T-cell (primary cell): ENCODE results near the gene CASK. TPM values are rescaled to one million over a fixed set of nuclear protein-coding genes. Genes with fewer than 3 reads are reported as not detected.

Experiments used
- ATAC-seq, 4 experiments: fragments of 200-7000 bp in 3 of 4; fragments of 150-1000 bp in 1 of 4; cut with Tn5 transposase; replicated peaks in 1 of 4; 1 replicate in 3 of 4; 2 replicates in 1 of 4; pipeline ENCODE4 v1.10.0; 2021; ENCODE audit warnings: moderate library complexity in 3 of 4, mild to moderate bottlenecking in 2 of 4, moderate number of reproducible peaks in 1 of 4
- CTCF ChIA-PET, 2 donors: fragments of 300-600 bp; sonication (Branson Sonifier 250); formaldehyde crosslinking; loops; one replicate each; lab custom pipeline; 2022; ENCODE audit warnings: antibody characterized with exemption in 2 of 2; lab: Charles Lee
- POLR2A ChIA-PET, 2 donors: fragments of 300-600 bp; sonication (Branson Sonifier 250); formaldehyde crosslinking; loops; one replicate each; lab custom pipeline; 2022; ENCODE audit warnings: antibody characterized with exemption in 2 of 2; lab: Charles Lee
- DNase-seq, 35 experiments: peaks; one replicate each; pipeline versions ENCODE4 v3.0.0 to v3.0.0-alpha.2; 2013 to 2023
- H3K27ac ChIP-seq: one replicate; pipeline ENCODE4 v1.5.1; 2013; ENCODE audit warnings: low read length
- H3K27me3 ChIP-seq, 2 experiments: replicated peaks in 1 of 2; 1 replicate in 1 of 2; 2 replicates in 1 of 2; pipeline versions ENCODE4 v1.6.1 to v1.7.0; 2013; ENCODE audit warnings: low read length in 1 of 2, mixed read lengths in 1 of 2; ENCODE audit not compliant: control insufficient read depth in 2 of 2, insufficient read depth in 2 of 2; ENCODE audit errors: extremely low read depth in 1 of 2
- H3K36me3 ChIP-seq, 2 donors: 1 replicate in 1 of 2; 2 replicates in 1 of 2; pipeline versions ENCODE4 v1.6.1 to v1.7.0; 2013; ENCODE audit warnings: low read length in 1 of 2; ENCODE audit not compliant: control insufficient read depth in 2 of 2, insufficient read depth in 1 of 2; ENCODE audit errors: extremely low read depth in 1 of 2
- H3K4me1 ChIP-seq, 2 experiments: 1 replicate in 1 of 2; 2 replicates in 1 of 2; pipeline versions ENCODE4 v1.6.1 to v1.7.0; 2013; ENCODE audit warnings: low read length in 2 of 2, mixed read lengths in 1 of 2; ENCODE audit not compliant: insufficient read depth in 2 of 2, control insufficient read depth in 1 of 2; ENCODE audit errors: extremely low read depth in 1 of 2
- H3K4me3 ChIP-seq, 2 donors: 1 replicate in 1 of 2; 2 replicates in 1 of 2; pipeline versions ENCODE4 v1.5.1 to v1.7.0; 2013; ENCODE audit warnings: mild to moderate bottlenecking in 2 of 2, low read length in 1 of 2, moderate library complexity in 1 of 2; ENCODE audit not compliant: control insufficient read depth in 1 of 2; ENCODE audit errors: extremely low read depth in 1 of 2
- H3K9me3 ChIP-seq: 2 replicates; pipeline ENCODE4 v1.7.0; 2013
- H3K27ac Mint-ChIP-seq, 2 donors: one replicate each; pipeline ENCODE4 v1.8.0; 2020 to 2021; ENCODE audit warnings: mild to moderate bottlenecking in 2 of 2, mixed read lengths in 2 of 2
- H3K27me3 Mint-ChIP-seq, 2 donors: one replicate each; pipeline ENCODE4 v1.8.0; 2021 to 2022; ENCODE audit warnings: mixed read lengths in 2 of 2
- H3K36me3 Mint-ChIP-seq: one replicate; pipeline ENCODE4 v1.8.0; 2021; ENCODE audit warnings: mixed read lengths
- H3K4me1 Mint-ChIP-seq, 3 donors: one replicate each; pipeline ENCODE4 v1.8.0; 2020 to 2022; ENCODE audit warnings: mixed read lengths in 3 of 3, mild to moderate bottlenecking in 1 of 3
- H3K4me3 Mint-ChIP-seq, 3 donors: one replicate each; pipeline ENCODE4 v1.8.0; 2020 to 2022; ENCODE audit warnings: mild to moderate bottlenecking in 3 of 3, mixed read lengths in 3 of 3, moderate library complexity in 3 of 3
- H3K9me3 Mint-ChIP-seq, 3 donors: one replicate each; pipeline ENCODE4 v1.8.0; 2020 to 2022; ENCODE audit warnings: mixed read lengths in 3 of 3
- WGBS: methylation state at CpG from one replicate; pipeline ENCODE4 v1.1.5; 2013; ENCODE audit warnings: missing lambda C conversion rate; ENCODE audit not compliant: insufficient coverage; 5-methylcytosine and 5-hydroxymethylcytosine counted together
- total RNA-seq, 35 experiments: library from RNA in 6 of 35; stranded (reverse) in 6 of 35; fragments of 120-200 nt in 1 of 35; gene quantifications; one replicate each; pipeline versions ENCODE4 v1.2.1 to v1.2.4 and lab custom pipeline; 2013 to 2026

CASK gene
- total RNA-seq, 5 donors from 2014 or later (not counting 1 experiment from before 2014, with no cell fraction given) = 52.6 to 81.6 (median 67.5) TPM

GRCh38 chrX:41689711-41690110 lies 233.6 kb downstream of the CASK start:
- H3K27me3 Mint-ChIP-seq = peaks cover 0 to 9% of the 10 kb centered on the region in 2 donors
- CTCF ChIA-PET = no interaction called here
- Histone ChIP-seq H3K27ac (no peak overlapping the region), H3K36me3 (no peaks in the 10 kb centered on the region), H3K27me3 (no peaks in the 10 kb centered on the region), H3K4me1 (peaks cover 2 to 21% of the 10 kb centered on the region in 2 experiments), H3K9me3 (no peaks in the 10 kb centered on the region), H3K4me3 (no peak overlapping the region)
- H3K27ac Mint-ChIP-seq = no peak overlapping the region
- ATAC-seq = no peak
- no CpG with 5 or more reads among the region's 3 CpGs for WGBS
- H3K4me3 Mint-ChIP-seq = no peak overlapping the region
- peaks cover 9% of the 10 kb centered on the region for H3K36me3 Mint-ChIP-seq
- DNase-seq = no peak
- POLR2A ChIA-PET = no interaction called here
- peaks cover 29 to 47% (median 29%) of the 10 kb centered on the region in 3 donors for H3K4me1 Mint-ChIP-seq
- no peaks in the 10 kb centered on the region for H3K9me3 Mint-ChIP-seq

GRCh38 chrX:41688835-41689234 lies 234.5 kb downstream of the CASK start, which contains the start of gene GPR34:
Gene GPR34 (plus strand): TSS chrX:41688973. CDS start chrX:41695634, 6,661 bp downstream.
- Mint-ChIP-seq H3K4me3 (no peak within 1 kb of the TSS), H3K27me3 (peaks cover 0 to 11% of the 10 kb centered on the region in 2 donors), H3K27ac (no peak within 1 kb of the TSS), H3K36me3 (peaks cover 9% of the 10 kb centered on the region), H3K9me3 (no peaks in the 10 kb centered on the region), H3K4me1 (peaks cover 21 to 42% (median 23%) of the 10 kb centered on the region in 3 donors)
- Histone ChIP-seq H3K27ac (no peak within 1 kb of the TSS), H3K36me3 (no peaks in the 10 kb centered on the region), H3K27me3 (no peaks in the 10 kb centered on the region), H3K9me3 (no peaks in the 10 kb centered on the region), H3K4me1 (peaks cover 2 to 21% of the 10 kb centered on the region in 2 experiments), H3K4me3 (no peak within 1 kb of the TSS)
- ATAC-seq (peak in 2 of 4 experiments; percentile 63 to 78), DNase-seq (peak in 12 of 35 experiments; percentile 0 to 35 (median 4))
- CTCF ChIA-PET = interaction anchor here in 1 of 2 donors (0.7 kb wide), 1 partner anchor 14 kb away, joined by 3 read pairs; no protein-coding TSS in a partner anchor
- WGBS = no CpG with 5 or more reads among the region's 8 CpGs
- POLR2A ChIA-PET = interaction anchor here in 1 of 2 donors (0.6 kb wide), 1 partner anchor 612 kb away, joined by 3 read pairs; no protein-coding TSS in a partner anchor

DNA sequence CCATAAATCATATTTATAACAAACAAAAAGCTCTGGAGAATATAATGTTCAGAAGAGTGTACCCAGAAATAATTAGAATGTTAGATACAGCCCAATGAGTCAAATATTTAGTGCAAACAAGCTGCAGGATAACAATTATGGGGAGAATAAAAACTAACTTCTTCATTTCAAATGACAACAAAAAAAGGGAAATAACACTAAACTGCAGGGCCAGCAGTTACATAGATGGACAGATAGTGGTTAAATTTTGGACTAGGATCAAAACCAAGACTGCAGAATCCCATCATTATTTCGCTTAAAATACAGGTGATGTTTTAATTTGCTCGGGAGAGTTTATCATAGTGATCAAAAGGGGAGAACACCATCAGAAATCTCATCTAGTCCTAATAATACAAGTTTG lies 235.2 kb downstream of the CASK start:
- H3K27me3 Mint-ChIP-seq = peaks cover 0 to 11% of the 10 kb centered on the region in 2 donors
- Histone ChIP-seq H3K27ac (no peak overlapping the region), H3K4me3 (no peak overlapping the region), H3K36me3 (no peaks in the 10 kb centered on the region), H3K4me1 (peaks cover 2 to 18% of the 10 kb centered on the region in 2 experiments), H3K9me3 (no peaks in the 10 kb centered on the region), H3K27me3 (no peaks in the 10 kb centered on the region)
- no peak overlapping the region for H3K4me3 Mint-ChIP-seq
- POLR2A ChIA-PET = no interaction called here
- H3K27ac Mint-ChIP-seq = no peak overlapping the region
- CTCF ChIA-PET = interaction anchor here in 1 of 2 donors (0.6 to 0.7 kb wide), 2 partner anchors 15 to 164 kb away, joined by 3 read pairs; no protein-coding TSS in a partner anchor
- no CpG with 5 or more reads among the region's 2 CpGs for WGBS
- peaks cover 6% of the 10 kb centered on the region for H3K36me3 Mint-ChIP-seq
- ATAC-seq = no peak
- peaks cover 17 to 35% (median 18%) of the 10 kb centered on the region in 3 donors for H3K4me1 Mint-ChIP-seq
- no peaks in the 10 kb centered on the region for H3K9me3 Mint-ChIP-seq
- DNase-seq = no peak

DNA sequence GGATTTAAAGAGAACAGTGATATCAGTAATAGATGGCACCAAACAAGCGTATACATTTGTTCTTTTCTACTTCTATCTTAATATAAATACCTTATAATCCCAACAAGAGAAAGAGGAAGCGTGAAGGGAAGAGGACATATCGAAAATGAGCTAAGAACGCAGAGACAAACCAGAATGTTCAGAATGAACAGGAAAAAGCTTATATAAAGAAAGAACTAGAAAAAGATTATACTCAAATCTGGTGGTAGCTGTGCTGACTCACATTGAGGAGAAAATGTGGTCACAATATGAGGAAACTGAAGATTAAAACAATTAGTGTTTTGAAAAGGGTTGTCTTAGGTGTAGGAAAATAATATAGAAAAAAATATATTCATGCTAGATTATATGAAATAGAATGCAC lies 236.6 kb downstream of the CASK start:
- Histone ChIP-seq H3K4me3 (no peak overlapping the region), H3K36me3 (no peaks in the 10 kb centered on the region), H3K27me3 (no peaks in the 10 kb centered on the region), H3K4me1 (peaks cover 0 to 8% of the 10 kb centered on the region in 2 experiments), H3K27ac (no peak overlapping the region), H3K9me3 (no peaks in the 10 kb centered on the region)
- ChIA-PET POLR2A (interaction anchor here in 1 of 2 donors (0.6 kb wide), 1 partner anchor 195 kb away, joined by 11 read pairs; no protein-coding TSS in a partner anchor), CTCF (interaction anchor here in 1 of 2 donors (0.6 kb wide), 1 partner anchor 47 kb away, joined by 5 read pairs; no protein-coding TSS in a partner anchor)
- no CpG with 5 or more reads among the region's 4 CpGs for WGBS
- no peak overlapping the region for H3K27ac Mint-ChIP-seq
- ATAC-seq (no peak), DNase-seq (no peak)
- H3K4me1 Mint-ChIP-seq = peaks cover 8 to 27% (median 14%) of the 10 kb centered on the region in 3 donors
- peaks cover 0 to 7% of the 10 kb centered on the region in 2 donors for H3K27me3 Mint-ChIP-seq
- H3K4me3 Mint-ChIP-seq = no peak overlapping the region
- H3K9me3 Mint-ChIP-seq = no peaks in the 10 kb centered on the region
- H3K36me3 Mint-ChIP-seq = peaks cover 3% of the 10 kb centered on the region

- Histone ChIP-seq H3K9me3 (no peaks in the 10 kb centered on the region), H3K4me1 (peaks cover 0 to 7% of the 10 kb centered on the region in 2 experiments), H3K36me3 (no peaks in the 10 kb centered on the region), H3K27me3 (no peaks in the 10 kb centered on the region), H3K4me3 (no peak overlapping the region), H3K27ac (no peak overlapping the region)
- WGBS = no CpG with 5 or more reads among the region's 2 CpGs
- Mint-ChIP-seq H3K9me3 (no peaks in the 10 kb centered on the region), H3K36me3 (peaks cover 6% of the 10 kb centered on the region), H3K27ac (no peak overlapping the region), H3K4me3 (no peak overlapping the region), H3K27me3 (peaks cover 0 to 10% of the 10 kb centered on the region in 2 donors), H3K4me1 (peaks cover 0 to 18% (median 8%) of the 10 kb centered on the region in 3 donors)
- ATAC-seq (no peak), DNase-seq (no peak)
- POLR2A ChIA-PET = interaction anchor here in 1 of 2 donors (0.6 kb wide), 1 partner anchor 74 kb away, joined by 3 read pairs; no protein-coding TSS in a partner anchor
- CTCF ChIA-PET = no interaction called here
These were observed 238.4 kb downstream of the CASK start for GRCh38 chrX:41684940-41685339.

DNA sequence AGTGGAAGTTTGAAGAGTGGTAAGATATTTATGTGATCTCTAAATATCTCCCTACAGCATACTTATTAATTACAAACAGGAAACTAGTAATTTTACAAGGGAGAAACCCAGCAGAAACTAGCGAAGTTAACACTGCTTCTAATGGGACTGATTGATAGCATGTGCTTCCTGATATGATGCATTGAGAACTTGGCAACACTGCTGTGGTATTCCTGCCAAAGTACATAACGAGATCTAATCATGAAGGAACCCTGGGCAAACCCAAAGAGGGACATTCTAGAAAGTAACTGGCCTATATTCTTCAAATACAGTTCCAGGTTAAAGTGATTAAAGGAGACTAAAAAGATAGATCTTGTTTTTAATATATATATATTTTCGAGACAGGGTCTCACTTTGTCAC lies 239.2 kb downstream of the CASK start:
- DNase-seq = no peak
- H3K27ac ChIP-seq = no peak overlapping the region
- Mint-ChIP-seq H3K27ac (no peak overlapping the region), H3K36me3 (peaks cover 7% of the 10 kb centered on the region), H3K9me3 (no peaks in the 10 kb centered on the region), H3K4me1 (peaks cover 0 to 16% (median 4%) of the 10 kb centered on the region in 3 donors), H3K4me3 (no peak overlapping the region), H3K27me3 (peaks cover 0 to 10% of the 10 kb centered on the region in 2 donors)
- no peak for ATAC-seq
- CTCF ChIA-PET = no interaction called here
- no peaks in the 10 kb centered on the region for H3K9me3 ChIP-seq
- H3K4me3 ChIP-seq = no peak overlapping the region
- H3K4me1 ChIP-seq = peaks cover 0 to 6% of the 10 kb centered on the region in 2 experiments
- WGBS = no CpG with 5 or more reads among the region's 3 CpGs
- H3K27me3 ChIP-seq = no peaks in the 10 kb centered on the region
- H3K36me3 ChIP-seq = no peaks in the 10 kb centered on the region
- POLR2A ChIA-PET = interaction anchor here in 1 of 2 donors (0.6 kb wide), 1 partner anchor 75 kb away, joined by 3 read pairs; no protein-coding TSS in a partner anchor
